GM12872 (cell line): ENCODE measurements around the gene SLC35F1.

ENCODE experiments used
- CTCF ChIP-seq: IDR thresholded peaks from 3 replicates; pipeline ENCODE4 v1.5.1; 2011; ENCODE audit warnings: low read depth, mild to moderate bottlenecking, low read length, moderate library complexity; ENCODE audit not compliant: insufficient read depth

The SLC35F1 gene

GRCh38 chr6:118200160-118200559 lies 293.1 kb downstream of the SLC35F1 start:
- no peak for TF ChIP-seq CTCF

GRCh38 chr6:118202517-118202916 lies 295.5 kb downstream of the SLC35F1 start:
- no peak for TF ChIP-seq CTCF

- TF ChIP-seq CTCF: no peak
Observed at GRCh38 chr6:118203545-118203944, 296.5 kb downstream of the SLC35F1 start.

GRCh38 chr6:118206221-118206620 lies 299.2 kb downstream of the SLC35F1 start:
- no peak for TF ChIP-seq CTCF

- TF ChIP-seq CTCF: no peak
Observed at GRCh38 chr6:118207947-118208346, 300.9 kb downstream of the SLC35F1 start.

GRCh38 chr6:118212451-118213173 lies 305.5 kb downstream of the SLC35F1 start:
- TF ChIP-seq CTCF: no peak

GRCh38 chr6:118215269-118215668 lies 308.2 kb downstream of the SLC35F1 start:
- no peak for TF ChIP-seq CTCF
